Erythroblast (primary cell): ENCODE data around the gene SLC9A3.
"Not testable (repeated sequence)": the region's sequence is repeated elsewhere in the genome, so short reads cannot be mapped to it uniquely, and the experiment has no call there.

ENCODE experiments used
- GATA1 ChIP-seq: IDR thresholded peaks from 2 replicates; pipeline ENCODE4 v1.6.1; 2011; ENCODE audit warnings: low read depth, mild to moderate bottlenecking, control low read depth, low read length, moderate library complexity
- POLR2A ChIP-seq: IDR thresholded peaks from 2 replicates; pipeline ENCODE4 v1.6.1; 2011; ENCODE audit warnings: mild to moderate bottlenecking, low read length

- TF ChIP-seq POLR2A, GATA1: not testable (repeated sequence)
Observed at GRCh38 chr5:507986-508575, 16.2 kb downstream of the SLC9A3 start.
